DND-41 (cell line): ENCODE results near the gene PVALEF.
A peak's percentile ranks its signal among the peaks of the same experiment; 100 is the strongest.

ENCODE experiments used
- ATAC-seq: fragments of 200-7000 bp; cut with Tn5 transposase; 3 replicates; pipeline ENCODE4 v1.9.1; 2021; ENCODE audit warnings: low read depth; ENCODE audit not compliant: insufficient read depth
- DNase-seq: peaks from one replicate; pipeline ENCODE4 v3.0.0-alpha.2; 2020
- H2AFZ ChIP-seq: 2 replicates; pipeline ENCODE4 v1.6.0; 2012; ENCODE audit warnings: low read depth, low read length
- H3K27ac ChIP-seq: 2 replicates; pipeline ENCODE4 v1.5.1; 2012; ENCODE audit warnings: low read length, inconsistent platforms
- H3K27me3 ChIP-seq: fragments of 200-600 bp; sonication (generic); 2 replicates; pipeline ENCODE4 v1.6.0; 2012; ENCODE audit warnings: low read length, mild to moderate bottlenecking, inconsistent platforms; ENCODE audit not compliant: insufficient read depth, poor library complexity
- H3K36me3 ChIP-seq: 2 replicates; pipeline ENCODE4 v1.5.1; 2012; ENCODE audit warnings: low read length, inconsistent platforms; ENCODE audit not compliant: insufficient read depth
- H3K4me1 ChIP-seq: 2 replicates; pipeline ENCODE4 v1.5.1; 2012; ENCODE audit warnings: mild to moderate bottlenecking, low read length; ENCODE audit not compliant: insufficient read depth
- H3K4me2 ChIP-seq: 2 replicates; pipeline ENCODE4 v1.6.0; 2012; ENCODE audit warnings: mild to moderate bottlenecking, moderate library complexity, low read length, inconsistent platforms; ENCODE audit not compliant: insufficient read depth
- H3K4me3 ChIP-seq, 2 experiments: fragments of 200-600 bp in 1 of 2; shearing (Covaris generic) in 1 of 2; 2 replicates each; pipeline ENCODE4 v1.5.1; 2012 to 2016; ENCODE audit warnings: inconsistent platforms in 2 of 2, low read length in 2 of 2, mild to moderate bottlenecking in 2 of 2, low read depth in 1 of 2, moderate library complexity in 1 of 2
- H3K79me2 ChIP-seq: 2 replicates; pipeline ENCODE4 v1.6.0; 2012; ENCODE audit warnings: low read length, inconsistent platforms; ENCODE audit not compliant: insufficient read depth
- H3K9ac ChIP-seq: 2 replicates; pipeline ENCODE4 v1.6.0; 2012; ENCODE audit warnings: low read depth, mild to moderate bottlenecking, inconsistent platforms, low read length, moderate library complexity
- H3K9me3 ChIP-seq: 2 replicates; pipeline ENCODE4 v1.5.1; 2012; ENCODE audit warnings: low read length, moderate library complexity, mild to moderate bottlenecking, inconsistent platforms; ENCODE audit not compliant: insufficient read depth, severe bottlenecking
- H4K20me1 ChIP-seq: 2 replicates; pipeline ENCODE4 v1.6.0; 2012; ENCODE audit warnings: low read length; ENCODE audit not compliant: insufficient read depth
- EZH2 ChIP-seq: IDR thresholded peaks from 3 replicates; pipeline ENCODE4 v1.6.1; 2012; ENCODE audit warnings: borderline replicate concordance, low read depth, mild to moderate bottlenecking, moderate library complexity, low read length, inconsistent platforms; ENCODE audit not compliant: severe bottlenecking
- TF ChIP-seq, protein P1 (sequence below): IDR thresholded peaks from 2 replicates; pipeline ENCODE4 v1.5.1; 2012; ENCODE audit warnings: borderline replicate concordance, low read length, moderate library complexity, mild to moderate bottlenecking; ENCODE audit not compliant: poor library complexity, severe bottlenecking; ENCODE audit errors: extremely low read depth

PVALEF gene

DNA sequence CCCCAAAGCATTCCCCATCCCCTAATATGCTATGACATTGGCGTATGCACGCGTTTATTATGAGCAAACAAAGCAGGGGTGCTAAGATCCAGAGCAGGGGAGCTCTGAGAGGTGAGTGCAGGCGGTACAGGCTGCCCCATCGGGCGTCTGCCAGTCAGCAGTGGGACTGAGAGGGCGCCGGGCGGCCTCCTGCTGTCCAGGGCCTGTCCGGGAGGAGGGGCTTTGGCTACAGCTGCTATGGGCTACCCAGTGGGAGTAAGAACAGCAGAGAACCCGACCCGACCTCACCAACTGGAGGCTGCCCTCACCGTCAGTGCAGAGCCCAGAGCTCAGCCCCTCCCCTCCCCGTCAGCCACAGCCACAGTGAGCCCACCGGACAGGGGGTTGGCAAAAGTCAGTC is 19.2 kb downstream of the PVALEF start:
- no peak for TF ChIP-seq EZH2
- TF ChIP-seq, protein P1, sequence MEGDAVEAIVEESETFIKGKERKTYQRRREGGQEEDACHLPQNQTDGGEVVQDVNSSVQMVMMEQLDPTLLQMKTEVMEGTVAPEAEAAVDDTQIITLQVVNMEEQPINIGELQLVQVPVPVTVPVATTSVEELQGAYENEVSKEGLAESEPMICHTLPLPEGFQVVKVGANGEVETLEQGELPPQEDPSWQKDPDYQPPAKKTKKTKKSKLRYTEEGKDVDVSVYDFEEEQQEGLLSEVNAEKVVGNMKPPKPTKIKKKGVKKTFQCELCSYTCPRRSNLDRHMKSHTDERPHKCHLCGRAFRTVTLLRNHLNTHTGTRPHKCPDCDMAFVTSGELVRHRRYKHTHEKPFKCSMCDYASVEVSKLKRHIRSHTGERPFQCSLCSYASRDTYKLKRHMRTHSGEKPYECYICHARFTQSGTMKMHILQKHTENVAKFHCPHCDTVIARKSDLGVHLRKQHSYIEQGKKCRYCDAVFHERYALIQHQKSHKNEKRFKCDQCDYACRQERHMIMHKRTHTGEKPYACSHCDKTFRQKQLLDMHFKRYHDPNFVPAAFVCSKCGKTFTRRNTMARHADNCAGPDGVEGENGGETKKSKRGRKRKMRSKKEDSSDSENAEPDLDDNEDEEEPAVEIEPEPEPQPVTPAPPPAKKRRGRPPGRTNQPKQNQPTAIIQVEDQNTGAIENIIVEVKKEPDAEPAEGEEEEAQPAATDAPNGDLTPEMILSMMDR, result no peak
- Histone ChIP-seq H3K27ac (no peak overlapping the region), H3K4me1 (no peaks in the 10 kb centered on the region), H3K36me3 (peaks cover 7% of the 10 kb centered on the region), H2AFZ (no peak overlapping the region), H3K9ac (no peak overlapping the region), H3K27me3 (no peaks in the 10 kb centered on the region), H3K4me3 (no peak overlapping the region), H3K4me2 (no peak overlapping the region), H3K9me3 (no peaks in the 10 kb centered on the region), H3K79me2 (no peaks in the 10 kb centered on the region), H4K20me1 (no peaks in the 10 kb centered on the region; the same call in 1 of the 2 replicates)
- ATAC-seq, result 0 out of 3 replicates have a peak, but pooled peaks have one; percentile 13
- DNase-seq, result no peak

DNA sequence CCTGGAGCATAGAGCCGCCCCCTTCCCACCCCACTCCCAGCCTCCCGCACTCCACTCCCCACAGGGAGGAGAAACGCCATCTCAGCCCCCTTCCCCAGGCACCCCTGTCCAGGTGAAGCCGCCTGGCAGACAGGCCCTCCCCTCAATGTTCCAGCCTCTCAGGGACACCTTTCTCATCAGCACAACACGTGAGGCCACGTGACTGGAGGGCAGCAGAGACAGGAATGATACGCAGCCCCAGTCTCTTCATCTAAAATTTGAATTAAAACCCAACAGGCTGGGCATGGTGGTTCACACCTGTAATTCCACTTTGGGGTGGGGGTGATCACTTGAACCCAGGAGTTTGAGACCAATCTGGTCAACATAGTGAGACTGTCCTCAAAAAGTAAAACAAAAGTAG is 20.9 kb downstream of the PVALEF start:
- no peak overlapping the region for H3K27ac ChIP-seq
- TF ChIP-seq EZH2, result no peak
- TF ChIP-seq, protein P1, result no peak
- H3K27me3 ChIP-seq, result no peaks in the 10 kb centered on the region
- H3K4me3 ChIP-seq, result no peak overlapping the region
- H2AFZ ChIP-seq, result no peak overlapping the region
- ATAC-seq, result no peak
- H3K9me3 ChIP-seq, result no peaks in the 10 kb centered on the region
- no peak overlapping the region for H3K4me2 ChIP-seq
- H3K4me1 ChIP-seq, result no peaks in the 10 kb centered on the region
- no peak for DNase-seq
- peaks cover 20% of the 10 kb centered on the region for H3K36me3 ChIP-seq
- H4K20me1 ChIP-seq, result no peaks in the 10 kb centered on the region; the same call in 1 of the 2 replicates
- H3K9ac ChIP-seq, result no peak overlapping the region
- no peaks in the 10 kb centered on the region for H3K79me2 ChIP-seq

DNA sequence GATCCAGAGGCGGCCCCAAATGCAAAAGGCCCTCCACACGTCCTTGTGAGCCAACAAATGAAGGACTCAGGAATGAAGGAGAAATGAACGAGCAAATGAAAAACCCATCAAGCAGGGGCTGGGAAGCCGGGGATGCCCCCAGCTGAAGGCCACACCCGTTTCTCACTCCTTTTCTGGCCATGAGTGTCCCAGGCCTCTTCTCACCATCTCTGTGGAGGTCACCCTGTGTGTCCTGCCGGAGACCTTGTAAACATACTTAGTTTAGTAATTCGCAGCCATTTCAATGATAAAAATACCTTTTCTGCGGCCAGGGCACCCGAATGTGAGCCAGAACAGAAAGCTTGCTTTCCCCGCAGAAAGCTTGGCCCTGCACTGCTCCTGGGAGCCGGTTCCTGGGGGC is 21.8 kb downstream of the PVALEF start:
- DNase-seq, result no peak
- Histone ChIP-seq H3K36me3 (peaks cover 27% of the 10 kb centered on the region), H3K4me1 (no peaks in the 10 kb centered on the region), H3K4me2 (no peak overlapping the region), H3K9ac (no peak overlapping the region), H3K27me3 (no peaks in the 10 kb centered on the region), H3K27ac (no peak overlapping the region), H2AFZ (no peak overlapping the region), H3K79me2 (no peaks in the 10 kb centered on the region), H3K4me3 (no peak overlapping the region), H3K9me3 (no peaks in the 10 kb centered on the region), H4K20me1 (no peaks in the 10 kb centered on the region; the same call in 1 of the 2 replicates)
- TF ChIP-seq, protein P1, result no peak
- TF ChIP-seq EZH2, result no peak
- no peak for ATAC-seq

DNA sequence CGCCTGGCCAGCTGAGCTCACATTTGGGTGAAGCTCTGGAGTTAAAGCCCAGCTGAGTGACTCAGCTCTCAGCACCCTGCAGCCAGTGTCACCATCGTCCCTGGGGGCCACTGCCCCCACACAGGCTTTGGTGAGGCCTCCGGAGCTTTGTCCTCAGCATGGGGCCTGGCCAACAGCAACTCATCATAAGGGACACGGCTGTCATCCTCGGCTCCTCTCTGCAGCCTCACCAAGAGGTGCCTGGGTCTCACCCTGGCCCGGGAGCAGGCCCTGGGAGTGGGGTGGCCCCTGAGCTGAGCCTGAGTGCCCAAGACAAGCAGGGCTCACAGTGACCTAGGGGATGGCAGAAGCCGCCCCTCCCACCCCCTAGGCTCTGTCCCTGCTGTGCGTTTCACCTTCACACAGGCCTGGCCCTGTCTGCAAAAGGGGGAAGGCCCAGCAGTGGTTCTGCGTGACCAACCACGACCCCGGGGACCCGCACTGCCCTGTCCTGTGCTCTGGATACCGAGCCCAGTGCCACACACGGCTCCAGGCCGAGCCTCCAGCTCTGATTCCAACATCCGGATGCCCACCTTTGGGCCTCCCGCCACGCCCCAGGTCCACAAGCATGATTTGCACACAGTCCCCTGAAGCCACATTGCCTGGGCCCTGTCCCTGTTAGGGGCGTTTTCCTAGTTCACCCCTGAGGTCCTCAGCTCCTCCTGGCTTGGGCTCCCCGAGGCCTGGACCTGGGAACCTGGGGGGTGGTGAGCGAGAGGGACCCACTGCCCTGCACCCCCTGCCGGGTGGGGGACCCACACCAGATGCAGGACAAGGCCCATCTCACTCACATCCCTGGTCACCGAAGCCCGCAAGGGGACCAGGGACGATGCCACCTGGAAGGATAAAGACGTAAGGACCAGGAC is 22.5 kb downstream of the PVALEF start:
- Histone ChIP-seq H3K4me3 (no peak overlapping the region), H3K4me1 (no peaks in the 10 kb centered on the region), H3K9ac (no peak overlapping the region), H3K27me3 (no peaks in the 10 kb centered on the region), H3K36me3 (peaks cover 27% of the 10 kb centered on the region), H2AFZ (no peak overlapping the region), H3K4me2 (no peak overlapping the region), H3K79me2 (no peaks in the 10 kb centered on the region), H3K27ac (no peak overlapping the region), H3K9me3 (no peaks in the 10 kb centered on the region), H4K20me1 (no peaks in the 10 kb centered on the region; the same call in 1 of the 2 replicates)
- DNase-seq, result no peak
- ATAC-seq, result no peak
- TF ChIP-seq EZH2, result no peak
- TF ChIP-seq, protein P1, result no peak
